HG02884 (cell line): ENCODE measurements around the gene RIBC2.

ENCODE experiments used
- ATAC-seq: cut with Tn5 transposase; IDR thresholded peaks from one replicate; pipeline ENCODE4 v1.9.1; 2021; ENCODE audit warnings: mild to moderate bottlenecking, moderate library complexity; ENCODE audit not compliant: unreplicated experiment

RIBC2 gene

DNA sequence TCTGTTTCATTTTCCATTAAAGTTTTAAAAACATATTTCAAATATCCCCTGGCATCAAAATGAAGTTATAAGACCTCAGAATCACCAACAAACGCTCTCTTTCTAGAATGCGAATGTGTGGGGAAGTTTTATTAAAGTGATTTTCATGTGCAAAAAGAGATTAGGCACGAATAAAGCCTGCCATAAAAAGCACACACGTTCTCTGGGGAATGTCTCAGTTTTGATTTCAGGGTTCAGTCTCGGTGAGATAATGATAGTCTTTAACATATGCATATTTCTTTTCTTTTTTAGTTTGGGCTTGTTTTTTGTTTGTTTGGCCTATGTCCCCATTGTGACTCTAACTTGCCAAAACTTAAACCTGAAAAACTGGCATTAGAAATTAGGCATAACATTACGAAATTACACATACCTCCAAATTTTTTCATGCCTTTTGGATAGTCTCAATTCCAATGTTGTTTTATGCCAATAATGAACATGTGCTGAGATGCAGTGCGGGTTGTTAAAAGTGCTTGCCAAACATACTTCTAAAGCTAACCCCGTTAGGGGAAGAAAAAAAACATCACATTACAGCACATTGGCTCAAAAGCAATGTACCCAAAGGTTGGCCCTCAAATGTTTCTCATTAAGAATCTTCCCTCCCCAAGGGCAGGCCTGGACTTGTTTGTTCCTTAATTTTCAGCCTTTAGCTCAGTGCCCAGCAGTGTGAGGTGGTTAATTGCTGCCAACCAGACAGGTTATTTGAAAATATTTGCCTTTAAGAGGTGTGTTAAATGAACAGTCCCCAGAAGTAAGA lies 56.0 kb downstream of the RIBC2 start:
- no peak for ATAC-seq

DNA sequence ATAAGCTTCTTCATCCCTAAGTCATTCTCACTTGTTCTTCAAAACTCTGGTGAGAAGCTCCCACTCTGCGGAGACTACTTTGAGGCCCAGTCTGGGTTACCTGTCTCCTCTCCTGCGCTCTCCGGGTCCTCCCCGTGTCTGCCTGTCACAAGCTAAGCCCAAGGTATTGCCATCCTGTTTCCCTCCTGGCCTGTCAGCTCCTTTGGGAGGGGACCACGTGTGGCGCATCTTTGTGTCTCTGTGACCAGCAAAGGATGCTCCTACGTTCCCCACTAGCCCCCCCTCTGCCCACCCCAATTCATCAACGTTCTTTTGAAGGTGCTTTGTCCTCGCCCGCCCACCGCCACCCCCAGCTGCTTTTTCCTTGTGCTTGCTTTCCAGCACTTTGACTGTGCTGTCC lies 57.4 kb downstream of the RIBC2 start:
- no peak for ATAC-seq

DNA sequence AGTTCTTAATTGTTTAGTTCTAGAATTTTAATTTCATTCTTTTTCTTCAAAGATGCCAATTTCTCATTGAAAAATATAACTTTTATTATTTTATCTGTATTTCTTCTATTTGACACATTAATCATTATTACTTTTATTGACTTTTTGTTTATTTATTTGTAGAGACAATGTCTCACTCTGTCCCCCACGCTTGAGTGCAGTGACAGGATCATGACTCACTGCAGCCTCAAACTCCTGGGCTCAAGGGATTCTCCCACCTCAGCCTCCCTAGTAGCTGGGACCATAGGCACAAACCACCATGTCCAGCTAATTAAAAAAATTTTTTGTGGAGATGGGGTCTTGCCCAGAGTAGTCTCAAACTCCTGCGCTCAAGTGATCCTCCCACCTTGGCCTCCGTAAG lies 58.9 kb downstream of the RIBC2 start:
- no peak for ATAC-seq

DNA sequence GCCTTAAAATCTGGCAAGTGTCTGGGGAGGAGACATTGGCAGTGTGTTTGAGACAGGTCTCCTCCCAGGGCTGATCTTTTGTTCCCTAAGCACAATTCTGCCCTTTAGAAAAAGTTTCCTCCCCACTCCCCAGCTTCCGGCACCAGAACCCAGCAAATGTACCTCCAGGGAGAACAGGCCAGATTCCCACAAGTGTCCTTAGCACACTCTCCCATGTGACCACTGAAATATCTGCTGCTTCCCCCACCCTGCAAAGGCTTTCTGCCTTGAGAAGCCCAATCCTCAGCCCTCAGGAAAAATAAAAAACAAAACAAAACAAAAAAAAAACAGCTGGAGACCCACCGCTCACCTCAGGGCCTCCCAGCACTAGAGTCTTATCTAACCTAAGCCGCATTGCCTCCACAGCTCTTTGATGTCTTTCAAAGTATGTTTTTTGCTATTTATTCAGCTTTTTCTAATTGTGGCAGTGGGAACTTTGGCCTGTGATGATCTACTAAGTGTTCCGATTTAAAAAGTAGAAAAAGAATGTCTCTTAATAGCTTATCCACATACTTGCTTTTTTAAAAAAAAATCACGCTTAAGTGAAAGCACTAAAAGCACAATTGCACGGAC lies 60.2 kb downstream of the RIBC2 start:
- ATAC-seq, result no peak

DNA sequence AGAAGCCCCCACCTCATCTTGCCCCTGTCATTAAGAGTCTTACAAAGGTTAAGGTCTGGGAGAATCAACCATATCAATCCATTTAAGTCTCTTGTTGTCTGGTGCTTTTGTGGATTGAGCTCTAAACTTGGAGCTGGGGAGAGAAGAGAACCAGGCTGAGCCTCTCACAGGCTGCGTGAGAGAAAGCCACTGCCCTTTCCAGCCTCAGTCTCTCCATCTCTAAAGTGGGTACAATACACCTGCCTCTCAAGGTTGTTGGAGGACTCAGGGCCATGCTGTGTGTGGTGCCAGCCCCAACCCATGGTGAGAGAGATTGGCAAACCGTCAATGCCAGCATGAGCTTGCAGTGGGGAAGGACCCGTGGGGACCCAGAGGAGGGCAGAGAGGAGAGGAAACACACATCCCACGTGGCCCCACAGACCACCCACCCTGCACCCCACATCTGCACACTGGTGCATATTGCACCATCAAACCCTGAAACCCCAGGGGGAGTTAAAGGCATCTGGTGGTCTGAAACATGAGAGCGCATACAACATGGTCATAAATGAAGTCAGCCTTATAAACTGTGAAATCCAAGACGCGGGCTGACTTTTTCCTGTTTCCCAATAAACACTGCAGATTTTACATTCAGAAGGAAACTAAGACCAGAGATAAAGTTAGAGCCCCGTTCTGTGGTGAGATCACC lies 61.7 kb downstream of the RIBC2 start:
- no peak for ATAC-seq

DNA sequence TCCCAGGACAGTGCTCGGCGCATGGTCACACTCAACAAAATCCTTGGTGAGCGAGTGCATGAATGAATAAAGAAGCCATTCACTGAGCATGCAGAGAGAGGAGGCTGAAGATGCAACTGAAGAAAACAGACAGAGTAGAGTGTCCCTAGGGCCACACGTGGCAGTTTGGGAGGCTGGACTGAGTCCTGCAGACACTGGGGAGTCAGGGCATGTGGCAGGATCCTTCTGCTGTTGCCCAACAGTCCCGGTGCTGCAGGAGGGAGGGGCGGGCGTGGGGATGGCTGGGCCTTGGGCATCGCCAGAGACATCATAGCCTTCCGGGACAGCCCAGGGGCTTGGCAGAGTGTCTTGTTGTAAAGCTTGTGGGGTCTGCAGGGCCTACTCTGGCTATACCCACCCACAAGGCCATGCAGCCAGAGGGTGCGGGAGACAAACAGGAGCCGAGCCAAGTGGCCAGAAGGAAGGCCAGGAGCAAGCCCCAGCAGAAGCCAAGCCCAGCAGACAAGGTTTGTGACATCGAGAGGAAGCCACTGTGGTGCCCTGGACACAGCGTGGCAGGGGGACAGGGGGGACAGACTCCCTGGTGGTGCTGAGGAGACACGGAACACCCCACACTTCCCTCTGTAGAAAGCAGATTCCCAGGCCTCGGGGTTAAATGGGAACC lies 62.5 kb downstream of the RIBC2 start:
- ATAC-seq, result no peak

DNA sequence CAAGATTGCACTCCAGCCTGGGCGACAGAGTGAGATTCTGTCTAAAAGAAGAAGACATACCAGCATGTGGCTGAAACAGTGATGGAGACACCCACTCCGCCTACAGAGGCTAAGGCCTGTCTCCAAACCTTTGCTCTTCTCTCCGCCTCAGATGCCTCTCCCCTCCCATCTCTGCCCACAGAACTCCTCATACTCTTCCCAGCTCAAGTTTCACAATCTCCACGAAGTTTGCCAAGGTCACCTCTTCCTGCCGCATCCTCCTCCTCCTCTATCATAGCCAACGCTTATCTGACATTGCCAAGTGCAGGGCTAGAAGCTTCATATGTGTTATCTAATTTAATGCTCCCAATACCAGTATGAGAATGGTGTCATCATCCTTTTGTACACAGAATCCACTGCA lies 63.3 kb downstream of the RIBC2 start:
- no peak for ATAC-seq

DNA sequence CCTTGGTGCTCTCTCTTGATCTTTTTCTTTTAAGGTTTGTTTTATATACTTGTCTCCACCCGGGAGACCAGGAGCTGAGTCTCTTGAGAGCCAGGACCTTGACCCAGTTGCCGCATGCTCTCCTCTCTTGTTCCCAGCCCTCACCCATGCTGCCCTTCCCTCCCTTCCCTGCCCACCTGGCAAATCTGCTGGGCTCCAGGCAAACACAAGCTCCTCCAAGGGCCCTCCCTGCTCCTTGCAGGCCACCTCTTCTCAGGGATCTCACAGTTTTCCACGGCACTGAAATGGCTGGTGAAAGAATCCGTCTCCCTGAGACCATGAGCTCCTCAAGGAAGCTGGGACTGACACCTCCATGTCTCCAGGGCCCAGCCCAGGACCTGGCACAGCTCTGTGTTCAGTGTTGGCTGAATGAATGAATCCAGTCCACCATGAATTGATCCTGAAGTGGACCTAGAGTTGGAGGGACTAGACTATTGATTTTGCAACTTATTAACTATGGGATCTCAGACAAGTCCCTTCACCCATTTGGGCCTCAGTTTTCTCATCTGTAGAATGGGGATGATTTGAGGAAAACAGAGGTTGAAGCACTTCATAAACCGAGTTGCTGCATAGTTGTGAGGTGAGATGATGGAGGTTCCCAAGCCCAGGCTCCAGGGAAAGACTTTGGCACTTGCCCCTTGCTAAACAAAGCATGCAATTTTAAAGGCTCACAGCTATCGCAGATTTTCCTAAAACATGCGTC lies 64.0 kb downstream of the RIBC2 start:
- no peak for ATAC-seq

DNA sequence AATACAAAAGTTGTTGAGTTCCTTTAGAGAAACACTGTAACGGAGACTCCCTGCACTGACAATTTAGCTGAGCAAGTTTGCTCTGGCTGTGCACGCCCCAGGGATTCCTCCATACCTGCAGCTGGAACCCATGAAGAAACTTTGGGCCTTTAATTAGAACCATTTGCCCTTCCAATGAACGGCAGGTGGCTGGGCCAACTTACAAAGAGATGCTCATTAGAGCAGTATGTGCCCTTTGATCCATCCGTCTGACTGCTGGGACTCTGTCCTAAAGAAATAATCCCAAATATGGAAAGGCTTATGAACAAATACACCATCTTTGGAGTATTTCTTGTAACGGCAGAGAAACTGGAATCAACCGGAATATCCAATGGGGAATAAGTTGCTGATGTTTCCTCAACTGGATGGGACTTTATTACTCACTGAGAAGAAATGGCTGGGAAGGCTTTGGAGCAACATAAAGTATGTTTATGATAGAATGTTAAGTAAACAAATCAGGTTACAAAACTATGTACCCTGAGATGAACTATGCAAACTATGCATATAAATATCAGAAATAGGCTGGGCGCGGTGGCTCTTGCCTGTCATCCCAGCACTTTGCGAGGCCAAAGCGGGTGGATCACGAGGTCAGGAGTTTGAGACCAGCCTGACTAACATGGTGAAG lies 64.7 kb downstream of the RIBC2 start:
- no peak for ATAC-seq

DNA sequence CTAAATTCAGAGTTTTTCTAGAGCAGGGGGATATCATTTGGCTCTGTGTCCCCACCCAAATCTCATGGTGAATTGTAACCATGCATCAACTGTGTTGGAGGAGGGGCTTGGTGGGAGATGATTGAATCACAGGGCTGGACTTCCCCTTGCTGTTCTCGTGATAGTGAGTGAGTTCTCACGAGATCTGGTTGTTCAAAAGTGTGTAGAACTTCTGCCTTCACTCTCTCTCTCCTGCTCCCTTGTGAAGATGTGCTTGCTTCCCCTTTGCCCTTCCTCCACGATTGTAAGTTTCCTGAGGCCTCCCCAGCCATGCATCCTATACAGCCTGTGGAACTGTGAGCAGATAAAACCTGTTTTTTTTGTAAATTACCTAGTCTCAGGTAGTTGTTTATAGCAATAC lies 67.2 kb downstream of the RIBC2 start:
- no peak for ATAC-seq

DNA sequence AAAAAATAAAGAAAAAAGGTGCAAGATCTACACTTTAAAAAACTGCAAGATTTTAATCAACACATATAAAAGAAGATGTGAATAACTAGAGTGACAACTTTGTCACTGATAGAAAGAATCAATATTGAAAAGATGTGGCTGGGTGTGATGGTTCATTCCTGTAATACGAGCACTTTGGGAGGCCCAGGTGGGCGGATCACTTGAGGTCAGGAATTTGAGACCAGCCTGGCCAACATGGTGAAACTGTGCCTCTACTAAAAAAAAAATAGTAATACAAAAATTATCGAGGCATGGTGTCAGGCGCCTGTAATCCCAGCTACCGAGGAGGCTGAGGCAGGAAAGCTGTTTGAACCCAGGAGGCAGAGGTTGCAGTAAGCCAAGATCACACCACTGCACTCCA lies 68.2 kb downstream of the RIBC2 start:
- no peak for ATAC-seq
